ENCODE data around the gene SGPP2.
"Not testable (repeated sequence)": the region's sequence is repeated elsewhere in the genome, so short reads cannot be mapped to it uniquely, and the experiment has no call there.

SGPP2 gene

DNA sequence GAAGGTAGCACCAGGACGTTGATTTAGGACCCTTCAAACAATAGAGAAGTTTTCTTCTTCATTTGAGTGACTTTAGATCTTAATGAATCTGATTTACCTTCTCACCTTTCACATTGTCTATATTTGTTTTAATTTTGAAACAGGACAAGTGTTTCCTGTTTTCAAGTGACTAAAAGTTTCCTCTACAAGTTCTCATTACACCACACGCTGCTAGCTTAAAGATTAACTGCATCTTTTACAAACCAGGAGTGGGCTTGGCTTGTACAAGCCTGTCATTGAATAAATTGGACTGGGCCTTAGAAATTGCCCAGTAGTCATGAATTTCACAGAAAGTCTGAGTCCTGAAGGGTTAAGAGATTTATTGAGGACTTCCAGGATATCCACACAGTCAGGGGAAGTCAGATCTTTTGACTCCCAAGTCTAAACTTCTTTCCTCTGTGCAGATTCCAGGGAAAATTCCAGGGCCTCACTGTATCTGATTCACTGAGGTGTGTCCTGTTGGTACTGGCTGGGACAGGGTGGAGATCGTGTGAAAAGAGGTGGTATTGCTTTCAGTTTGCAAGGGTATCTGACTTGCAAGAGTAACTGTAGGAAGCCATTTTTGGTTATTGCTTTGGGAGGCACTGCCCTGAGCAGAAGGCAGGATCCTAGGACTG is 3.4 kb downstream of the SGPP2 start:
- no peak for DNase-seq (ENCODE audit: low read depth)

DNA sequence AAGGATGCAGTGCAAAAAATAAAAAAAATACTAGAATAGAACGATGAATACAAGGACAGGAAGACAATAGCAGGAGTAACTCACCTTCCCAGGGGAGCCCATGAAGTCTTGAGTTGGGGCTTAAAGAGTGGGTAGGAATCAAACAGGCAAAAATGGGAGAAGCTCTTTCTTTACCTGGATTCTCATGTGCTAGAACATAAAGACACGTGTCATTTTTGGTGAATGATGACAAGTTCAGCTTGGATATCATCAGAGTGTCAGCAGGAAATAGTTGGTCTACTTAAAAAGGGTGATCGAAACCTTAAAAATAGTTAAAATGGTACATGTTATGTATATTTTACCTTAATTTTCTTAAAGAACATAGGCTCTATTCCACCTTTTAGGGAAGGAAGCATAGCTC is 5.7 kb downstream of the SGPP2 start:
- DNase-seq (ENCODE audit: low read depth) = no peak

DNA sequence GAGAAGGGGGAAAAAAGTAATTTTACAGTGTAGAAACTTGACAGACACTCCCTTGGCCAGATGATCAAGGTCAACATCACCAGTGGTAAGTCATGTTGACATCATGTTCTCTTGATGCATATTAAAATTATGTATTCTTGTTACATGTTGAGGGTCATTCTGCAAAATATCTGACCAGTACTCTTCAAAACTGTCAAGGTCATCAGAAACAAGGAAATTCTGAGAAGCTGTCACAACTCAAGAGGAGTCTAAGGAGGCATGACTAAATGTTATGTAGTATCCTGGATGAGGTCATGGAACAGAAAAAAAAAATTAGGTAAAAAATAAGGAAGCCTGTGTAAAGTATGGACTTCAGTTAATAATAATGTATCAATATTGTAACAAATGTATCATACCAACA is 6.3 kb downstream of the SGPP2 start:
- DNase-seq (ENCODE audit: low read depth) = no peak

DNA sequence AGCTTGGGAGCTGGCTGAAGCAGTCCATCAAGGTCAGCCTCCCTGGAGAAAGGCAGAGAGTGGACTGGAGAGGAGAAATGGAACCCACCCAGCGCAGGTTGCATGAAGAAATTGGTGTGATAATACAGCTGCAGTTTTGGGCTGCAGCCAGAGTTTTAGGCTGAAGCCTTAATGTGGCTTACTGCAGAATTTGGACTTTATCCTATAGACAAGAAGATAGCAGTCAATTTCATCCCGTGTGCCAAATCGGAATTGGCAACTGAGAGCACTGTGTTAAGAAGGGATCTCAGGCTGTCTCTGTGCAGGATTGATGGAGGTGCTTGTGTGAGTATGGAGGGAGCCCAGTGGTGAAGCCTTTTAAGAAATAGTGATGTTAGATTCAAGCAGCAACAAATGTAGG is 7.5 kb downstream of the SGPP2 start:
- no peak for DNase-seq (ENCODE audit: low read depth)

DNA sequence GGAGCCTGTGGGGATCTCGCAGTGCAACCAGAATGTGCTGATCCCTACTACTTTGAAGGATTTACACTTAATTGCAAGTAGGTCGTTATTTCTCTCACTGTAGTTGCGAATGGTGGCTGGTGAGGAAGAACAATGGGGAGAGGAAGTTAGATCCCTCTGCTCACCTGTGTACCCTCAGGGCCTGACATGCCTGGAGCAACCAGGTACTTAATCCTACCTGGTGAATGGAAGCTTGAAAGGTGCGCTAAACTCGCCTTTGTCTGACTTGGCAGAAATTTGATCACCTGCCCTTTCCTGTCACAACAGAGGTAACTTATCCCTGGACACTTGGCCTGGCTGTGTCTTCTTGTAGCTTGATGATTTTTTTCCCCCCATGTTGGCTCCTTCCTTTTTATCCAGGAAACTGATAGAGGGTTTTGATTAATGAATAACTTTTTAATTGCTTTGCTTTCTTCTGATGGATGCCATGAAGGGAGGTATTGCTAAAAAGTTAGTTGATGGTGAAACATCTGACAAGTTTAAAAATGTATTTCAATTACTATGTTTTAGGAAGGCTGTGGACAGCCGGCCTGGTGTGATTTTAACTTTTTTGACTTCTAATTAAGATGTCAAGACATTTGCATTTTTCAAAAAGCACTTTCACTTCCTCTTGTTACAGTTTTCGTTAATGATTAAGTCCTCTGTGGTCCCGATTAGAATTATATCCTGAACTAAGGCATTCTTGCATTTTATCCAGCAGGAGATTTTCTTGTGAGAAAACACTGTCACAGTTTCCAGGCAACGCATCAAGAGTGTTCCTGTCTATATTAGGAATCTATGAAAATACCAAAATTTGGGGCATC is 9.2 kb downstream of the SGPP2 start:
- DNase-seq (ENCODE audit: low read depth) = no peak

DNA sequence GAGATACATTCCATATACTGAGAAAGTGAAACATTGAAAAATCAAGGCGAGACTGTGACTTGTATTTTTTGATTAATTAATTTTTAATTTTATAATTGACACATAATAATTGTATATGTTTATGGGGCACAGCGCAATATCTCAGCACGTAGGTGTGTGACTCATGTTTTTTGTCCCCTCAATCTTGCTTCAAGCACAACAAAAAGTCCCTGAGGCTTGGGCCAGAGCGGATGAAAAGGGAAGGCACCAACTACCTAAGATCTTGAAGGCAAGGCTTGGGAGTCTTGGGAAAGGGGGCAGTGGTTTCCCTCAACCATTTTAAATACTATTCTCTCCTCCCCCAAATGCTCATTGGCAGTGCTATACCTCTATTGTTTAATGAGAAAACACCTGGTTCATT is 9.9 kb downstream of the SGPP2 start:
- DNase-seq (ENCODE audit: low read depth) = no peak

DNA sequence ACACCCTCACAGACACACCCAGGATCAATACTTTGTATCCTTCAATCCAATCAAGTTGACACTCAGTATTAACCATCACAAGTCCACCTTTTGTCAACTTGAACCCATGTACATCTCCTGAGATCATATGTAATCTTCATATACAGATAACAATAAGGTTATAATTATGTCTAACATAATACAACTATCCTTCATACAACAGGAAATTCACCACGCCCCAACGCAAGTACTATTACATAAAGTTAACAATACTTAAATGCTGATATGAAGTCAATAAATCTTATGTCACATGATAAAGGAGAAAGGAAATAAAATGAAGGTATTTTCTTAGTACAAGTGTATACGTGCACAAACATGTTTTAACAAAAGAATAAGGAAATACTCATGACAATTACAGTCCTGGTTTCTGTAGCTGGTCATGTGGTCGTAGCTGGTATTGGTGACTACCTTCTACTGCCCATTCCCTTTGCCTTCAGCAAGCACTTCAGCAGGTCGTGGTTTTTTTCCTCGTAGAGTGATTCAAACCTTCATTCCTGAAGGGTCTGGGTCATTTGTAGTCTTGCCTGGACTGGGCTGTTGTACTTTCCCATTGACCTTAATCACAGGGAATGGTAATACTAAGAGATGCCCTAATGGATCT is 11.2 kb downstream of the SGPP2 start:
- DNase-seq (ENCODE audit: low read depth) = not testable (repeated sequence)

DNA sequence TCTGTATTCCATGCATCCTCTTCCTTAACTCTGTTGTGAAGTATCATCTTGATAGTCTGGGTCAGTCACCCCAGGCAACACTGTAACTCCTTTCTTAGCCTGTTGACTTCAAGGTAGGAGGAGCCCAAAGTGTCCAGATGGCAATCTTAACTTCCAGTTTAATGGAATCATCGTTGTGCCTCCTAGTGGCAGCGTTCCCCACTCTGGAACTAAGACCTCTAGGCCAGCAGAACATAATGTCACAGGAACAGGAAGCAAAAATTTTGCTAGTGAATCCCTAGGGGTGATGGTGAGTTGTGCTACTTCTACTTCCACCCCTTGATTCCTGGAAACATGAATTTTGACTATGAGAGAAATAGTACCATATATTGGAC is 11.7 kb downstream of the SGPP2 start:
- no peak for DNase-seq (ENCODE audit: low read depth)

DNA sequence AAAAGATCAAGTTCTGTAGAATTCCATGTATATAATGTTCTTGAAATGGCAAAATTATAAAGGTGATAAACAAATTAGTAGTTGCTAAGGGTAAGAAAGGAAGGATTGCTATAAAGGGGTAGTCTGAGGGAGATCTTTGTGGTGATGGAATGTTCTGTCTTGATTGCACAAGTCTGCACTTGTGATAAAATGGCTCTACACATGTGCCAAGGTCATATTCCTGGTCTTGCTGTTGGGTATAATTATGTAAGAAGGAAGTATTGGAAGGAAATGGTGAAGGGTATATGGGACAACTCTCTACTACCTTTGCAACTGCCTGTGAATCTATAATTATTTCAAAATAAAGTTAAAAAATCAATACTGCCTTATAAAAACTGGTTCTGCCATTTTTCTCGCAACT is 15.3 kb downstream of the SGPP2 start:
- no peak for DNase-seq (ENCODE audit: low read depth)

DNA sequence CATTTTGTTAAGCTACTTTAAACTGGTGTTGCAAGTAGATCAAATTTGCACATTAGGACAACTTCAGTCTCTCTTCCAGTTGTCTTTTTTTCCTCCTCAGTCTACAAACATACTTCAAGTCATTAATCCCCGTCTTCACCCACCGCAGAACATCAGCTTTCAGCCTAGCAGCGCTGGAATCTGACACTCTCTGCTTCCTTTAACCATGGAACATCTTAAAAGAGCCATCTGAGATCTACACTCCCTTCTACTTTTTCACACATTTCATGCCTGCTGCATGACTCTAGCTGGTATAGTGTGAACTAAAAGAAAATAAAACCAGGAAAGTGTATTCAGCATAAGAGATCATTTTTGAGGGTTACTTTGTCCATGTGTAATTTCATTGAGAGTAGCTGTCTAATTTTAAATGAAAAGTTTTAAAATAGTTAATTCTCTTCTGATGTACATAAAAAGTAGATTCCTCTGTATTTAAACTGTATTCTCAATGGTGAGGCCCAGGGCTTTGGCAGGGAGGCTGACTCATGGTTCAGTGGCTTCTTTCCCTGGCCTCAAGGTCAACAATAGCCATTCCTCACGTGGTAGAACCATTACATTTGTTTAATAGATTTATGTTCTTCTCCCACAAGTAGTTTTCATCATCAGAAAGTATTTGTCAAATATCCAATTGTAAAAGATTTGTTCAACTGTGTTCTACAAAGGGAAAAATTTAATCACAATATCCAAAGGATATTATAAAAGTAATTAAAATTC is 16.5 kb downstream of the SGPP2 start:
- no peak for DNase-seq (ENCODE audit: low read depth)

DNA sequence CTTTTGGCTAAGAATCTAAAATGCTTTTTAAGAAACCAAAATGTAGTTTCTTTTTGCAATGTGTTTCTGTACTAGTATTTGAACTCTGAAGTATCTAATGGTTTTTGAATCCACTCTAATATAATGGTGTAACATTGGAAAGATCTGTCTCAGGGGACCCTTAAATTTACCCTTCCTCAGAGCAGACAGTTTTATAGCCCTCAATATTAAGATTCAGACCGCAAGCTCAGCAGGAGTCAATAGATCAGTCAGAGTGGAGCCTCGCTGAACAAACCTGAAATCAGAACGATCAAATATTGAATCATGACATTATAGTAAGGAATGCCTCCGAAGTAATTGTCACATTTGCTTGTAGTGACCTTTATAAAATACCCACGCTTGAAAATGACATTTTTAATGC is 18.3 kb downstream of the SGPP2 start:
- no peak for DNase-seq (ENCODE audit: low read depth)

DNA sequence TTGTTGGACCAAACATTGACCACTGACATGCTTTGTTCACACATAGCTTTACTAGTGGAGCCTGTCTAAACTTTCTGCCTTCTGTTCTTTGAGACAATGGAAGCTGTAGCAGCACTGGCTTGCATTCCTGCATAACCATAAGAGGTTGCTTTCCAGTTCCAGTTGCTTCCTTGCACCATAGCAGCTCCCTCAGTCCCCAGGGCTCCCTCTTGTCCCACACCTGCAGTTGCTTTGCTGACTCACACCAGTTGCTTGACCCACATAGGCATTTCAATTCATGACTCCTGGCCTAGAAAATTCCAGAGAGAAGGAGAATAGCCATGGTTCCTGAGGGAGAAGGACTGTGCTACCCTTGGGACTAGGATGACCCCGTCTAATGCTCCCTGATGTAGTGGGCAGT is 20.9 kb downstream of the SGPP2 start:
- DNase-seq (ENCODE audit: low read depth) = no peak

DNA sequence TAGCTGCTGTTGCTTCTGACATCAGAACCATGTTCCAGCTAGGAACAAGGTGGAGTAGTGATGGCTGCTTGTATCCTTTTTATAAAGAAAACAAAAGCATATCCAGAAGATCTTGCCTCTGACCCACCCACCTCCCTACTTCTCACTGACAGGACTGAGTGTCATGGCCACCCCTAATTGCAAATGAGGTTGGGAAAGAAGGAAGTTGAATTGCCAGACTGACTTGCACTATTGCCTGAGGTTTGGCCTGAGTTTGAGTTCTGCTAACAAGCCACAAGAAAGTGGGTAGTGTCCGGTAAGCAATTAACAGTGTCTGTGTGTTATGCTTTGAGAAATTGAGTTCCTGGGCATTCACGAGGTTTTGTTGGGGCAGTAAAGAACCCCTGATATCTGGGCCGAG is 22.8 kb downstream of the SGPP2 start:
- no peak for DNase-seq (ENCODE audit: low read depth)

DNA sequence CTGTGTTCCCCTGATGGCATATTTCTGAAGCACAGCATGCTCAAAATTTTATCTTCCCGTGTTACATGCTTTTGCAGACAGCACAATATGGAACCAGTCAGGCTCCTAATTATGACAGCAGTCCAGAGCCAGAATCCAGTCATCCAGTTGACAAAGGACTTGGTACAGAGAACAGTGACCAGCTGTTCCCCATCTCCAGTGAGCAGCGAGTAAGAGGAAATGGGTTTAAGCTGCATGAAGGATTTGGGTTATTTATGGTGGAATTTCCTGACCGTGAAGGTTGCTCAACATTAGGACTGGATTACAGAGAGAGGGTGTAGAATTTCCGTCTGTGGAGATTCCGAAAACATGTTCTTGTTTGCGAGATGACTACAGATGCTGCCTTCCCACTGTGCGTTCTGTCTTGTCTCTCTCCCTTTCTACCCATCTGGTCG is 24.4 kb downstream of the SGPP2 start:
- no peak for DNase-seq (ENCODE audit: low read depth)

DNA sequence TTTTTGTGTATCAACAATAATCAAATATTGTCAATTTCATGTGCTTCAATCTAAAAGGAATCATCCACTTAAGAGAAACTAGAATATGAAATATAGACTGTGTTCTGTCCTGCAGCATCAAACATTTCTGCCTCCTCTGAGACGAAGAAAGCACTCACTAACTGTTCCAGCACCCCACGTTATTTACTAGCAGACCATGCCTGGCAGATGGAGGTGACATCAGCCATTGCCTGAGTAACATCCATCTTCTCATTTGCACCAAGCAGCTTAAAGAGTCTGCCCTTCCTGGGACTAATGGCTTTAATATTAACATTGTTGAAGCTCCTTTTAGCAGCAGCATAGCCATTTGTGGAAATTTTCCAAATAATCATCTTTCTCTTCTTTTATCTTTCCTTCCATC is 25.7 kb downstream of the SGPP2 start:
- no peak for DNase-seq (ENCODE audit: low read depth)

DNA sequence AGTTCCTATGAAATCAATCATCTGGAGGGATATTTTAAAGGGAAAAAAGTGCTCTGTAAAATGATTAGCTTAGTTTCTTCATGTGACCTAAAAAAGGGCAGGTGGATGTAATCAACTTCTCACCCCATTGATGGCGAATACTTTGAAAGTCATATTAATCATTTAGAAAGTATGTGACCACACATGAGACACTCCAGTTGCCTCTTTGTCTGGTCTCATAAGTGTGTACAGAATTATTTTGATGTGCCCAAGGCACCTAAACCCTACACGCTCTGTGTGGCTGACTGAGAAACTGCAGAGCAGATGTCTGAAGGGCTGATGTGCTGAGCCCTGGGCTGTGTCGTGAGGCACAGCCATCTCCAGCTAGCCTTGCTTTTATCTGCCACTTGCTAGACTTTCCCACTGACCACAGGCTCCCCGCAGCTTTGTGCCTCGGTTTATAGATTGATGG is 26.9 kb downstream of the SGPP2 start:
- no peak for DNase-seq (ENCODE audit: low read depth)

DNA sequence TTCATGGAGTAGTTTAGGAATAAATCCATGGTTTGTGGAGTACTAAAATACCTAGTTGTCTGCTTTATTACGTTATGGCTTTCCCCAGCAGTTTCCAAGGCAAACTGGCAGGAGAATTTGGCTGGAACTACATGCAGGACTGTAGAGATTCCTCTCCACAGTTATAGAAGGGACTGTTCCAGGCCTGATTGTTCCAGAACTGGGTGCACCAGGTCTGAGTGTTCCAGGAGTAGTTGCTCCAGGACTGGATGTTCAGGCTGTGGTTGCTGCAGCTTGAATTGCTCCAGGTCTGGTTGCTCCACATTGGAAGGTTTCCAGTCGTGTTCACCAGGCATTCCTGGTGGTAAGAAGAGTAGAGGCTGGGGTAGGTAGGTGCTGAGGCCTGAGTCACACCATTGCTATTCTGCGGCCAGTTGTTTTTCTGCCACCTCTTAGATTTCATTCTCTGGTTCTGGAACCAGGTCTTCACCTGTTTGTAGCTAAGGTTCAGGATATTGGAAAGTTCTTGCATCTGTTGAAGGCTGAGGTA is 28.1 kb downstream of the SGPP2 start:
- DNase-seq (ENCODE audit: low read depth) = no peak

DNA sequence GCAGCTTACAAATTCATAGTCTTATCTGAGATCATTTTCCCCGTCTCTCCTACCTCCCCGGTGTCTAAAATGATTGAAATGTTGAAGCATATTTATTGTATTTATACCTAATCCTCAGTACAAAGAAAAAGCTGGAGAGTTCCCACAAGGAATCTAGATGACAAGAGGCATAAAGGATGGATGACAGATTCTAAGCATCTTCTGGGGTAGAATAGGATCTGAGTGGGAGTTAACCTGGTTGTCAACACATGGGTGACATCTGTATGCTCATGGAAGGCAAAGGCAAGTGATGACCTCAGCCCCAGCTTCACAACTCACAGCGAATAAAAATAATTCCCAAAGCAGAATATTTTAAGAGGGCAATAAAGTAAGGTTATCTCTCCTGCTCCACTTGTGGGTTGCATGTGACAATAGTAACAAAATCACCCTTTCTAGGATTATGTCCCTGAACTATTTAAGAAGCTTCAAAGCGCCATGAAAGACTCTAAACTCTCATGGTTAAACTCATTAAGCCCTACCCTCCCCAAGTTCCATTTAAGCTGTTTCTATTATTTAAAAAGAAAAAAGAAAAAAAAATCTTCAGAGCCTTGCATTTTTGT is 32.2 kb downstream of the SGPP2 start:
- DNase-seq (ENCODE audit: low read depth) = no peak

DNA sequence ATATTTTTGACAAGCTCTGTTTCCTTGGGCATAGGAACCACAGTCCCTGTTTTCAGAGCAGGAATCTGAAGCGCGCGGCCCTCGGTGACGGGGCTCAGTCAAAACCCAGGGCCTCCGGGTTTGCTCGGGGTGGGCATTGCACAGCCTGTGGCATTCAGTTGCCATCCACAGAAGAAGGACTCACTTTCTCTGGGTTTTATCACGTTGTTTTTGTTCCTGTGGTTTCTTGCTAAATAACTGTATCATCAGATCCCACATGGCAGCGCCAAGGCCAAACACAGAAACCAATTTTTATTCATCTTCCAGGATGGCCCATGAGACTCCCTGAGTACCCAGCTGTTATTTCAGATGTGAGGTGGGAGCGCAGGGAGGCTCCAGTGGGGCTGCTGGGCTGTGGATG is 35.6 kb downstream of the SGPP2 start:
- DNase-seq (ENCODE audit: low read depth) = no peak

DNA sequence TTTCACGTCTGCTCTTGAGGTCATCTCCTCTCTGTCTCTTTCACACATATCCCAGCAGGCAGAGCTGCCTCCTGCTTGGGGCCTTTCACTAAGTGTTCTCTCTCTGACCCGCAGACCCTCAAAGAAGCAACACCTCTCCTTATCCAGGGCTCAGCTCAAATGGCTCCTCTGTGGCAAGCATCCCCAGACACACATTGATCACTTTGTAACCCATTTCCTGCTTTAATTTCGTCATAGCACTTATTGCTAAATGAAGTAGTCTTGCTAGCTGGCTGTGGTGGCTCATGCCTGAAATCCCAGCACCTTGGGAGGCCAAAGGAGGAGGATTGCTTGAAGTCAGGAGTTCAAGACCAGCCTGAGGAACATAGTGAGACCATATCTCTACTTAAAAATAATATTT is 41.4 kb downstream of the SGPP2 start:
- no peak for DNase-seq (ENCODE audit: low read depth)

DNA sequence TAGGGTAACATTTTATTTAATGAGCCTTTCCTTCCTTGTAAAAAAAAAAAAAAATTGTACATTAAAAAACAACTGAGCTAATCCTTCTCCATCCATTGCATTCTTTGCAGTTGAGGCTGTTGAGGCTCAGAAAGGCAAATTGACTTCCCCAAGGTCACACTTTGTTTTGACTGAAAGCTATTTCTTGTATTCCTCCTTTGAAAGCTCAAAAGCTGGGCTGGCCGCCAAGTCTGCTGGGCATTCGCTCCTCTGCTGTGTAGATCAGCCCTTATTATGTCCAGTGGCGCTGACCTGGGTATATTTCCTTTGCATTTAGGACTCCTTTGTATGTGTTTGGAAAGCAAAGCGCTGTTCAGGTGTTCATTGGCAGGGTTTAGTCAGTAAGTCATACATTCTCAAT is 44.0 kb downstream of the SGPP2 start:
- DNase-seq (ENCODE audit: low read depth) = no peak
